Esophagus squamous epithelium (tissue), 4 donors: ENCODE data around the gene CEP128.

Experiments used
- CTCF ChIP-seq, 6 experiments: fragments of 450-650 bp in 4 of 6; fragments of 200-600 bp in 2 of 6; sonication (generic) in 2 of 6; IDR thresholded peaks; one replicate each; pipeline ENCODE4 v1.5.1; 2016 to 2019; ENCODE audit warnings: antibody characterized with exemption in 6 of 6, mild to moderate bottlenecking in 4 of 6, moderate library complexity in 4 of 6
- POLR2A ChIP-seq, 4 donors: fragments of 450-650 bp; IDR thresholded peaks; one replicate each; pipeline ENCODE4 v1.6.1; 2017; ENCODE audit warnings: antibody characterized with exemption in 4 of 4, mild to moderate bottlenecking in 4 of 4, moderate library complexity in 3 of 4

- TF ChIP-seq CTCF (IDR thresholded peaks at IDR 0.05) (no peak), POLR2A (IDR thresholded peaks at IDR 0.05) (no peak)
Observed at GRCh38 chr14:80498533-80498932, 443.0 kb downstream of the CEP128 start.
